Effector memory CD4-positive, alpha-beta T cell (primary cell): ENCODE measurements around the gene ISLR2.

Source experiments
- DNase-seq, 3 donors: peaks; one replicate each; pipeline ENCODE4 v3.0.0-alpha.2; 2020
- H3K27ac ChIP-seq: 2 replicates; pipeline ENCODE4 v1.7.0; 2013; ENCODE audit warnings: mild to moderate bottlenecking, low read length, moderate library complexity; ENCODE audit not compliant: insufficient read depth, poor library complexity, severe bottlenecking
- H3K27me3 ChIP-seq: replicated peaks from 2 replicates; pipeline ENCODE4 v1.7.0; 2013; ENCODE audit warnings: mild to moderate bottlenecking, low read length; ENCODE audit not compliant: insufficient read depth, control insufficient read depth, poor library complexity, severe bottlenecking
- H3K36me3 ChIP-seq: 2 replicates; pipeline ENCODE4 v1.7.0; 2013; ENCODE audit warnings: mild to moderate bottlenecking, low read length, moderate library complexity; ENCODE audit not compliant: control insufficient read depth, insufficient read depth
- H3K4me1 ChIP-seq: 2 replicates; pipeline ENCODE4 v1.7.0; 2013; ENCODE audit warnings: low read length, mild to moderate bottlenecking; ENCODE audit not compliant: control insufficient read depth, insufficient read depth, poor library complexity, severe bottlenecking
- H3K4me3 ChIP-seq: 2 replicates; pipeline ENCODE4 v1.7.0; 2013; ENCODE audit warnings: low read length, low read depth, mild to moderate bottlenecking; ENCODE audit not compliant: insufficient read depth, poor library complexity, severe bottlenecking
- H3K9me3 ChIP-seq: 2 replicates; pipeline ENCODE4 v1.7.0; 2013; ENCODE audit warnings: mild to moderate bottlenecking, low read length, moderate library complexity; ENCODE audit not compliant: control insufficient read depth

The ISLR2 gene

DNA sequence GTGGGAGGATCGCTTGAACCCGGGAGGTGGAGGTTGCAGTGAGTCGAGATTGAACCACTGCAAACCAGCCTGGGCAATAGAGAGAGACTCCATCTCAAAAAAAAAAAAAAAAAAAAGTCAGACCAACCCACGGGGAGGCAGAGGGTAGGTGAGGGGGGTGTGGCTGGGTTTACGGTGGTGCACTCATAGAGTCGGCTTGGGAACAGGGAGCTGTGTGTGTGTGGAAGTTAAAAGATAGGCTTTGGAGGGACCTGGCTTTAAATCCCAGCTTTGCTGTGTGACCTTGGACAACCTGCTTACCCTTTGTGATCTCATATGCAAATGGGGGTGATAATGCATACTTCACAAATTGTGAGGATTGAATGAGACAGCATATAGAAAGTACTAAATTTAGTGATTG is 10.0 kb upstream of the ISLR2 start:
- DNase-seq: no peak
- Histone ChIP-seq H3K9me3 (no peaks in the 10 kb centered on the region), H3K36me3 (no peaks in the 10 kb centered on the region), H3K27me3 (peaks cover 4% of the 10 kb centered on the region), H3K27ac (no peak overlapping the region), H3K4me3 (no peak overlapping the region), H3K4me1 (no peaks in the 10 kb centered on the region)

- H3K27ac ChIP-seq: no peak overlapping the region
Observed at GRCh38 chr15:74121039-74121438, 9.3 kb upstream of the ISLR2 start.

DNA sequence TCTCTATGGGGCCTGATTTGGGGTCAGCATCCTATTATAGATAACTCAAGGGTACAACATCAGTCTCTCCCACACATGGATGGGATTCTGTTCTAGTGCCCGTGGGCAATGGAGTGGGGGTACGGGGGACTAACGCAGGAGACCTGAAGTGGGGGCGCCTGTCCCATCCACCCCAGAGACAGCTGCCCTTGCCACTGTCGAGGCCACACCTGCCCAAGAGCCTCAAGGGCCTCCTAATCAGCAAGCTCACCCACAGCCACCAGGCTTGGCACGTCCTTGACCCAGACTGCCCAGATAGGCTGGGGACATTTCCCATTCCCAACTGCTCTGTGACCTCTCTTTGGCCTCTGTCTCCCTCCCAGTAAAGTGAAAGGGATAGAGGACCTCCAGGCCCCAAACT is 8.5 kb upstream of the ISLR2 start:
- H3K4me3 ChIP-seq: no peak overlapping the region
- no peaks in the 10 kb centered on the region for H3K4me1 ChIP-seq
- H3K36me3 ChIP-seq: no peaks in the 10 kb centered on the region
- no peaks in the 10 kb centered on the region for H3K9me3 ChIP-seq
- H3K27me3 ChIP-seq: peaks cover 6% of the 10 kb centered on the region
- H3K27ac ChIP-seq: no peak overlapping the region
- no peak for DNase-seq

More at GRCh38 chr15:74121039-74121438, 9.3 kb upstream of the ISLR2 start:
- Histone ChIP-seq H3K4me3 (no peak overlapping the region), H3K9me3 (no peaks in the 10 kb centered on the region), H3K27me3 (peaks cover 6% of the 10 kb centered on the region), H3K4me1 (no peaks in the 10 kb centered on the region), H3K36me3 (no peaks in the 10 kb centered on the region)
- DNase-seq: no peak

- Histone ChIP-seq H3K4me1 (peaks cover under 1% of the 10 kb centered on the region), H3K9me3 (no peaks in the 10 kb centered on the region), H3K27ac (no peak overlapping the region), H3K4me3 (no peak overlapping the region), H3K36me3 (no peaks in the 10 kb centered on the region), H3K27me3 (peaks cover 9% of the 10 kb centered on the region)
- no peak for DNase-seq
Observed at GRCh38 chr15:74122403-74123130, 7.8 kb upstream of the ISLR2 start.

DNA sequence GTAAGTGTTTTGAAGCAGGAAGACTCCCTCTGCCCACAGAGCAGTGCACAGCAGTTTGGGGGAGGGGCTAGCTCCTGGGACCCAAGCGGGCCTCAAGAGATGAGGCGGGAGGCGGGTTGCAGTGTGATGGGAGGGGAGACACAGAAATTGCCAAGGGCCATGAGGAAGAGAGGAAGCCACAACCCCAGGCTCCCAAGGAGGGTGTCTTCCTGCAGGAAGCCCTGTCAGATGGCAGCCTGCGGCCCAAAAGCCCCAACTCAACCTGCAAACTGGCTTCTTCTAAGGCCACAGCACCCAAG is 7.3 kb upstream of the ISLR2 start:
- Histone ChIP-seq H3K27me3 (peaks cover 14% of the 10 kb centered on the region), H3K36me3 (no peaks in the 10 kb centered on the region), H3K4me3 (no peak overlapping the region), H3K9me3 (no peaks in the 10 kb centered on the region), H3K27ac (no peak overlapping the region), H3K4me1 (peaks cover 5% of the 10 kb centered on the region)
- no peak for DNase-seq

DNA sequence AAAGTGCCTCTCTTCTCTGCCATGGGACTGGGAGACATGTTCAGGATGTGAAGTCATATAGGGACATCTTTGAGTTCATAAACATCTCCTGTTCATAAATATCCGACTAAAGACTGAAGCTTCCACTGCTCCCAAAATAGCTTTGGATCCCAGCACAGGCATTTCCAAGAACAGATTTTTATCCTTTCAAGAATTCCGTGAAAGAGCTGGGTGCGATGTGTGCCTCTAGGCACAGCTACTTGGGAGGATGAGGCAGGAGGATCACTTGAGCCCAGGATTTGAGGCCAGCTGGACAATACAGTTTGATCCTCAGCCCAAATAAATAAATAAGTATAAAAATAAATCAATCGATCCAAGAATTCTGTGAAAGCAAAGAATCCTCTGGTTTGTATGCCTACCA is 6.7 kb upstream of the ISLR2 start:
- no peak overlapping the region for H3K4me3 ChIP-seq
- H3K36me3 ChIP-seq: no peaks in the 10 kb centered on the region
- H3K9me3 ChIP-seq: no peaks in the 10 kb centered on the region
- H3K4me1 ChIP-seq: peaks cover 11% of the 10 kb centered on the region
- peaks cover 16% of the 10 kb centered on the region for H3K27me3 ChIP-seq
- no peak overlapping the region for H3K27ac ChIP-seq
- no peak for DNase-seq

DNA sequence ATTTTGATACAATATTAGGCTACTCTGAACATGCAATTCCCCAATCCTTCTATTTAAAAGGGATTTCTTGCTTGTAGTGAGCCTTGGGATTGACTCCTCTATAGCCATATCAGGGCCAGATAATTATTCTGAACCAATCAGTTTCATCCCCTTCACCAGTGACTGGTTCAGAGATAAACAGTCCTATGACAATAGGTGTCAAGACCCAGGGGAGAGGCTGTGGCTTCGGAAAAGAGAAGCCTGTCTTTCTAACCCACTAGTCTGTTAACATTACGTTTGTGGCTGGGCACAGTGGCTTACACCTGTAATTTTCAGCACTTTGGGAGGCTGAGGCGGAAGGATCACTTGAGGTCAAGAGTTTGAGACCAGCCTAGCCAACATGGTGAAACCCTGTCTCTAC is 6.2 kb upstream of the ISLR2 start:
- Histone ChIP-seq H3K4me3 (no peak overlapping the region), H3K9me3 (no peaks in the 10 kb centered on the region), H3K27me3 (peaks cover 22% of the 10 kb centered on the region), H3K4me1 (peaks cover 16% of the 10 kb centered on the region), H3K27ac (no peak overlapping the region), H3K36me3 (no peaks in the 10 kb centered on the region)
- DNase-seq: no peak

DNA sequence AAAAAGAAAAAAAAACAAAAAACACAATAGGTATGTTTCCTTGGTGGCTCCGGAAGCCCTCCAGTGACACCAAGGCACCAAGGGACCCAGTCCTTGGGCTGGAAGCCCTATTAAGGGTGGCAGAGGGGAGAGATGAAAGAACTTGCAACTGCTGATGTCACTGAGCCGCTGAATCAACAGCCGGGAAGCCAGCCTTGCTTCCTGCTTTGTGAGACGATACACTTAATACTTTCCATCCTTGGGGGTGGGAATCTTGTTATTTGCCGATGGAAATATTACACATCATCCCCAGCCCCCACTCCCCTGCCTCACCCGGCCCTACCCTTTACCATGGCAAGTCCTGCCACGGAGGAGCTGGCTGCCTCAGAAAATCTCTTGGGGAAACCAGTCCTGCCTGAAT is 5.6 kb upstream of the ISLR2 start:
- no peaks in the 10 kb centered on the region for H3K36me3 ChIP-seq
- DNase-seq: no peak
- H3K27ac ChIP-seq: no peak overlapping the region
- no peak overlapping the region for H3K4me3 ChIP-seq
- peaks cover 21% of the 10 kb centered on the region for H3K4me1 ChIP-seq
- no peaks in the 10 kb centered on the region for H3K9me3 ChIP-seq
- peaks cover 27% of the 10 kb centered on the region for H3K27me3 ChIP-seq

GRCh38 chr15:74127255-74127953 is 3.0 kb upstream of the ISLR2 start:
- H3K27me3 ChIP-seq: peaks cover 32% of the 10 kb centered on the region
- no peaks in the 10 kb centered on the region for H3K9me3 ChIP-seq
- H3K27ac ChIP-seq: no peak overlapping the region
- no peaks in the 10 kb centered on the region for H3K36me3 ChIP-seq
- H3K4me3 ChIP-seq: peak overlapping the region; percentile 22
- peaks cover 22% of the 10 kb centered on the region for H3K4me1 ChIP-seq
- peak; percentile 49 to 62 (median 51) for DNase-seq

- Histone ChIP-seq H3K36me3 (no peaks in the 10 kb centered on the region), H3K27ac (no peak overlapping the region), H3K4me3 (peak overlapping the region; percentile 22), H3K27me3 (peaks cover 32% of the 10 kb centered on the region), H3K4me1 (peaks cover 22% of the 10 kb centered on the region), H3K9me3 (no peaks in the 10 kb centered on the region)
- no peak for DNase-seq
Observed at GRCh38 chr15:74127954-74128784, 2.2 kb upstream of the ISLR2 start.
